Measurements from ENCODE around the gene KIF5A. TPM values are rescaled to one million over a fixed set of nuclear protein-coding genes. Genes with fewer than 3 reads are reported as not detected.
A peak's percentile ranks its signal among the peaks of the same experiment; 100 is the strongest.

The KIF5A gene
- total and polyA plus RNA-seq, 2 of the 13 experiments (the other 11 are each of a cell fraction or from before 2014, with no cell fraction given), result 1.6 to 11.9 TPM

DNA sequence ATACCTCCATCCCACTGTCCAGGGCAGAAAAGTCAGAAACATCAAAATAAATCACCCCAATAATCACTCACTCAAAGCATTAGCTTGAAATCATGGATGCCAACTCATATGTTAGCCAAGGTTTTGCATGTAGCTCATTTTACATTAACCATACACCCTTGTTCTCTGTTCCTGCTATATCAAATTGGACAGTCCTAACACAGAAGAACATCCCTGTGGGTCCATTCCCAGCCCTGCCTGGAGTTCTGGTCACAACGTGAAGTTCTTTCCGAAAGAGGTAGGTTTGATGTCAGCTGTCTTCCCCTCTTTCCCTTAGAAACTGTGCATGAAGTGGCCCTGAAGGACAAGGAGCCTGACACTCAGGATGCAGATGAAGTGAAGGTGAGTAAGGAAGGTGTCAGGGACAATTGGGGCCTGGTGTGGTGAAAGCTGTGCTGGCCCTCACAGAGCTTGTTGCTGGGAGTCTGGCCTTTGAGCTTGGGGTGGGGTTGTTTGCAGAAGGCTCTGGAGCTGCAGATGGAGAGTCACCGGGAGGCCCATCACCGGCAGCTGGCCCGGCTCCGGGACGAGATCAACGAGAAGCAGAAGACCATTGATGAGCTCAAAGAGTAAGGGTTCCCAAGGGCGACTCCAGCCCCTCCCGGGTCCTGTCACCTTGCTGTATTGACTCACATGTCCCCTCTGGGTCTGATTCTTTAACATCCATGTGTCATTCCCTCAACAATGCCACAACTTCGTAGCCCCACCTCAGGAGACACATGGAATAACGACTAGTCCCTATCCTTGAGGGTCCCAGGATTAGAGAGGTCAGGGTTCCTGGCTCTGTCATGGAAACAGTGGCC lies 26.1 kb downstream of the KIF5A start (continued):
- TF ChIP-seq TCF12 (IDR thresholded peaks at IDR 0.05), result no peak
- peak; percentile 53; the same call in 1 of the 2 replicates for TF ChIP-seq TCF12 (CRISPR knock-in tag; IDR thresholded peaks at IDR 0.05)
- no peak for TF ChIP-seq ZZZ3 (CRISPR knock-in tag; IDR thresholded peaks at IDR 0.05; ENCODE audit: borderline replicate concordance)
- TF ChIP-seq, protein P1, sequence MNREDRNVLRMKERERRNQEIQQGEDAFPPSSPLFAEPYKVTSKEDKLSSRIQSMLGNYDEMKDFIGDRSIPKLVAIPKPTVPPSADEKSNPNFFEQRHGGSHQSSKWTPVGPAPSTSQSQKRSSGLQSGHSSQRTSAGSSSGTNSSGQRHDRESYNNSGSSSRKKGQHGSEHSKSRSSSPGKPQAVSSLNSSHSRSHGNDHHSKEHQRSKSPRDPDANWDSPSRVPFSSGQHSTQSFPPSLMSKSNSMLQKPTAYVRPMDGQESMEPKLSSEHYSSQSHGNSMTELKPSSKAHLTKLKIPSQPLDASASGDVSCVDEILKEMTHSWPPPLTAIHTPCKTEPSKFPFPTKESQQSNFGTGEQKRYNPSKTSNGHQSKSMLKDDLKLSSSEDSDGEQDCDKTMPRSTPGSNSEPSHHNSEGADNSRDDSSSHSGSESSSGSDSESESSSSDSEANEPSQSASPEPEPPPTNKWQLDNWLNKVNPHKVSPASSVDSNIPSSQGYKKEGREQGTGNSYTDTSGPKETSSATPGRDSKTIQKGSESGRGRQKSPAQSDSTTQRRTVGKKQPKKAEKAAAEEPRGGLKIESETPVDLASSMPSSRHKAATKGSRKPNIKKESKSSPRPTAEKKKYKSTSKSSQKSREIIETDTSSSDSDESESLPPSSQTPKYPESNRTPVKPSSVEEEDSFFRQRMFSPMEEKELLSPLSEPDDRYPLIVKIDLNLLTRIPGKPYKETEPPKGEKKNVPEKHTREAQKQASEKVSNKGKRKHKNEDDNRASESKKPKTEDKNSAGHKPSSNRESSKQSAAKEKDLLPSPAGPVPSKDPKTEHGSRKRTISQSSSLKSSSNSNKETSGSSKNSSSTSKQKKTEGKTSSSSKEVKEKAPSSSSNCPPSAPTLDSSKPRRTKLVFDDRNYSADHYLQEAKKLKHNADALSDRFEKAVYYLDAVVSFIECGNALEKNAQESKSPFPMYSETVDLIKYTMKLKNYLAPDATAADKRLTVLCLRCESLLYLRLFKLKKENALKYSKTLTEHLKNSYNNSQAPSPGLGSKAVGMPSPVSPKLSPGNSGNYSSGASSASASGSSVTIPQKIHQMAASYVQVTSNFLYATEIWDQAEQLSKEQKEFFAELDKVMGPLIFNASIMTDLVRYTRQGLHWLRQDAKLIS (CRISPR knock-in tag; IDR thresholded peaks at IDR 0.05), result no peak
- TF ChIP-seq EED (CRISPR knock-in tag; IDR thresholded peaks at IDR 0.05), result 0 out of 2 replicates have a peak, but pooled peaks have one; percentile 45
- peak; percentile 60; the same call in 1 of the 2 replicates for TF ChIP-seq SOX5 (CRISPR knock-in tag; IDR thresholded peaks at IDR 0.05; ENCODE audit: borderline replicate concordance)
- TF ChIP-seq NR3C1 (CRISPR knock-in tag; IDR thresholded peaks at IDR 0.05), result no peak
- TF ChIP-seq ZNF589 (CRISPR knock-in tag; conservative IDR thresholded peaks at IDR 0.05), result no peak
- TF ChIP-seq TFAP4 (IDR thresholded peaks at IDR 0.05; ENCODE audit: borderline replicate concordance, low read depth), result peak; percentile 89
- TF ChIP-seq, protein P2, sequence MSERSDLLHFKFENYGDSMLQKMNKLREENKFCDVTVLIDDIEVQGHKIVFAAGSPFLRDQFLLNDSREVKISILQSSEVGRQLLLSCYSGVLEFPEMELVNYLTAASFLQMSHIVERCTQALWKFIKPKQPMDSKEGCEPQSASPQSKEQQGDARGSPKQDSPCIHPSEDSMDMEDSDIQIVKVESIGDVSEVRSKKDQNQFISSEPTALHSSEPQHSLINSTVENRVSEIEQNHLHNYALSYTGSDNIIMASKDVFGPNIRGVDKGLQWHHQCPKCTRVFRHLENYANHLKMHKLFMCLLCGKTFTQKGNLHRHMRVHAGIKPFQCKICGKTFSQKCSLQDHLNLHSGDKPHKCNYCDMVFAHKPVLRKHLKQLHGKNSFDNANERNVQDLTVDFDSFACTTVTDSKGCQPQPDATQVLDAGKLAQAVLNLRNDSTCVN (CRISPR knock-in tag; IDR thresholded peaks at IDR 0.05; ENCODE audit: borderline replicate concordance), result peak; percentile 83; the same call in 1 of the 2 replicates
- no peak for TF ChIP-seq CC2D1A (CRISPR knock-in tag; IDR thresholded peaks at IDR 0.05)
- TF ChIP-seq, protein P3, sequence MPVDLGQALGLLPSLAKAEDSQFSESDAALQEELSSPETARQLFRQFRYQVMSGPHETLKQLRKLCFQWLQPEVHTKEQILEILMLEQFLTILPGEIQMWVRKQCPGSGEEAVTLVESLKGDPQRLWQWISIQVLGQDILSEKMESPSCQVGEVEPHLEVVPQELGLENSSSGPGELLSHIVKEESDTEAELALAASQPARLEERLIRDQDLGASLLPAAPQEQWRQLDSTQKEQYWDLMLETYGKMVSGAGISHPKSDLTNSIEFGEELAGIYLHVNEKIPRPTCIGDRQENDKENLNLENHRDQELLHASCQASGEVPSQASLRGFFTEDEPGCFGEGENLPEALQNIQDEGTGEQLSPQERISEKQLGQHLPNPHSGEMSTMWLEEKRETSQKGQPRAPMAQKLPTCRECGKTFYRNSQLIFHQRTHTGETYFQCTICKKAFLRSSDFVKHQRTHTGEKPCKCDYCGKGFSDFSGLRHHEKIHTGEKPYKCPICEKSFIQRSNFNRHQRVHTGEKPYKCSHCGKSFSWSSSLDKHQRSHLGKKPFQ (CRISPR knock-in tag; IDR thresholded peaks at IDR 0.05; ENCODE audit: insufficient replicate concordance), result peak; percentile 62
- no peak for TF ChIP-seq NFIC (IDR thresholded peaks at IDR 0.05; ENCODE audit: low read length)
- peak; percentile 56; the same call in 1 of the 2 replicates for TF ChIP-seq PHF20 (CRISPR knock-in tag; IDR thresholded peaks at IDR 0.05)
- TF ChIP-seq, protein P4, sequence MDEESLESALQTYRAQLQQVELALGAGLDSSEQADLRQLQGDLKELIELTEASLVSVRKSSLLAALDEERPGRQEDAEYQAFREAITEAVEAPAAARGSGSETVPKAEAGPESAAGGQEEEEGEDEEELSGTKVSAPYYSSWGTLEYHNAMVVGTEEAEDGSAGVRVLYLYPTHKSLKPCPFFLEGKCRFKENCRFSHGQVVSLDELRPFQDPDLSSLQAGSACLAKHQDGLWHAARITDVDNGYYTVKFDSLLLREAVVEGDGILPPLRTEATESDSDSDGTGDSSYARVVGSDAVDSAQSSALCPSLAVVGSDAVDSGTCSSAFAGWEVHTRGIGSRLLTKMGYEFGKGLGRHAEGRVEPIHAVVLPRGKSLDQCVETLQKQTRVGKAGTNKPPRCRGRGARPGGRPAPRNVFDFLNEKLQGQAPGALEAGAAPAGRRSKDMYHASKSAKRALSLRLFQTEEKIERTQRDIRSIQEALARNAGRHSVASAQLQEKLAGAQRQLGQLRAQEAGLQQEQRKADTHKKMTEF (CRISPR knock-in tag; IDR thresholded peaks at IDR 0.05), result peak; percentile 78
- TF ChIP-seq ZNF615 (CRISPR knock-in tag; IDR thresholded peaks at IDR 0.05; ENCODE audit: borderline replicate concordance), result peak; percentile 40; the same call in 1 of the 2 replicates
- TF ChIP-seq MBD4 (IDR thresholded peaks at IDR 0.05; ENCODE audit: borderline replicate concordance, low read length), result no peak
- peak; percentile 68 for TF ChIP-seq ESRRA (CRISPR knock-in tag; IDR thresholded peaks at IDR 0.05; ENCODE audit: low read depth)
- TF ChIP-seq ZFY (CRISPR knock-in tag; IDR thresholded peaks at IDR 0.05), result peak; percentile 89
- TF ChIP-seq, protein P5, sequence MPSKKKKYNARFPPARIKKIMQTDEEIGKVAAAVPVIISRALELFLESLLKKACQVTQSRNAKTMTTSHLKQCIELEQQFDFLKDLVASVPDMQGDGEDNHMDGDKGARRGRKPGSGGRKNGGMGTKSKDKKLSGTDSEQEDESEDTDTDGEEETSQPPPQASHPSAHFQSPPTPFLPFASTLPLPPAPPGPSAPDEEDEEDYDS (CRISPR knock-in tag; IDR thresholded peaks at IDR 0.05), result peak; percentile 66
